GM12878 (cell line): ENCODE data around the gene PDGFD. TPM values are rescaled to one million over a fixed set of nuclear protein-coding genes. Genes with fewer than 3 reads are reported as not detected.

ENCODE experiments used
- ATAC-seq: fragments of 200-7000 bp; cut with Tn5 transposase; 3 replicates; pipeline ENCODE4 v1.9.1; 2020; ENCODE audit warnings: mild to moderate bottlenecking, moderate library complexity
- BruUV-seq: library from RNA; stranded (reverse); fragments of 400-500 nt; replicated peaks from 2 replicates; lab custom pipeline; 2021; lab: Mats Ljungman, UMichigan
- CTCF ChIA-PET: fragments of 300-600 bp; sonication (Branson Sonifier 250); formaldehyde crosslinking; extraction: SDS; loops from one replicate; lab custom pipeline; 2021; ENCODE audit warnings: inconsistent platforms; lab: Yijun Ruan, JAX
- POLR2A ChIA-PET: fragments of 350-600 bp; formaldehyde crosslinking; extraction: SDS; loops from one replicate; lab custom pipeline; 2021; ENCODE audit warnings: inconsistent platforms; lab: Charles Lee
- RAD21 ChIA-PET: fragments of 300-600 bp; sonication (Branson Sonifier 250); formaldehyde crosslinking; loops from one replicate; lab custom pipeline; 2023; ENCODE audit warnings: antibody characterized with exemption; ENCODE audit not compliant: unreplicated experiment; lab: Charles Lee
- SMC1A ChIA-PET: fragments of 300-600 bp; sonication (Branson Sonifier 250); formaldehyde crosslinking; loops from one replicate; lab custom pipeline; 2023; ENCODE audit not compliant: unreplicated experiment, uncharacterized antibody; lab: Charles Lee
- DNase-seq: peaks from one replicate; pipeline ENCODE4 v3.0.0-alpha.2; 2011; ENCODE audit warnings: low read depth, low spot score
- FAIRE-seq: peaks from 3 replicates; lab custom pipeline; 2011; peaks lifted over from hg19 to GRCh38; lab: Jason Lieb, UNC
- H2AFZ ChIP-seq: 2 replicates; pipeline ENCODE4 v1.6.0; 2011; ENCODE audit warnings: low read depth, low read length, control low read depth; ENCODE audit not compliant: control insufficient read depth
- H3K27ac ChIP-seq: 2 replicates; pipeline ENCODE4 v1.5.1; 2011; ENCODE audit warnings: control low read depth; ENCODE audit not compliant: control insufficient read depth, insufficient read depth
- H3K27me3 ChIP-seq, 2 experiments: replicated peaks in 1 of 2; 2 replicates each; pipeline versions ENCODE4 v1.6.0 to v1.6.1; 2011; ENCODE audit warnings: low read length in 1 of 2; ENCODE audit not compliant: control insufficient read depth in 2 of 2, insufficient read depth in 2 of 2
- H3K36me3 ChIP-seq, 2 experiments: 2 replicates each; pipeline ENCODE4 v1.5.1; 2011; ENCODE audit warnings: low read length in 1 of 2; ENCODE audit not compliant: control insufficient read depth in 2 of 2, insufficient read depth in 2 of 2
- H3K4me1 ChIP-seq: 2 replicates; pipeline ENCODE4 v1.6.1; 2011; ENCODE audit warnings: mild to moderate bottlenecking, low read length, moderate library complexity, mixed read lengths; ENCODE audit not compliant: control insufficient read depth, insufficient read depth
- H3K4me2 ChIP-seq: 2 replicates; pipeline ENCODE4 v1.6.0; 2011; ENCODE audit warnings: control low read depth; ENCODE audit not compliant: control insufficient read depth, insufficient read depth
- H3K4me3 ChIP-seq: fragments of 200-600 bp; sonication (generic); 2 replicates; pipeline ENCODE4 v1.5.1; 2016
- H3K79me2 ChIP-seq: 2 replicates; pipeline ENCODE4 v1.6.0; 2011; ENCODE audit warnings: low read length; ENCODE audit not compliant: control insufficient read depth, insufficient read depth
- H3K9ac ChIP-seq: 2 replicates; pipeline ENCODE4 v1.8.0; 2011; ENCODE audit warnings: low read length, control low read depth, mixed read lengths; ENCODE audit not compliant: control insufficient read depth, insufficient read depth
- H3K9me3 ChIP-seq: replicated peaks from 3 replicates; pipeline ENCODE4 v1.5.1; 2011; ENCODE audit warnings: mild to moderate bottlenecking, low read length; ENCODE audit not compliant: control insufficient read depth, insufficient read depth
- H4K20me1 ChIP-seq: 2 replicates; pipeline ENCODE4 v1.6.0; 2011; ENCODE audit not compliant: control insufficient read depth, insufficient read depth
- BHLHE40 ChIP-seq, 2 experiments: fragments of 450-650 bp in 1 of 2; IDR thresholded peaks; 2 replicates each; pipeline ENCODE4 v1.6.1; 2011 to 2017; ENCODE audit warnings: low read depth in 2 of 2, borderline replicate concordance in 1 of 2, improper control_type of control experiment in 1 of 2, low read length in 1 of 2, mild to moderate bottlenecking in 1 of 2
- BMI1 ChIP-seq: fragments of 450-650 bp; IDR thresholded peaks from 2 replicates; pipeline ENCODE4 v1.6.1; 2016; ENCODE audit warnings: mild to moderate bottlenecking, moderate library complexity, borderline replicate concordance
- CBX5 ChIP-seq: sonication (generic); IDR thresholded peaks from 2 replicates; pipeline ENCODE4 v1.6.1; 2016; ENCODE audit warnings: low read depth, moderate library complexity, mild to moderate bottlenecking, inconsistent platforms
- CREB1 ChIP-seq: IDR thresholded peaks from 2 replicates; pipeline ENCODE4 v1.6.1; 2012; ENCODE audit warnings: low read depth, mild to moderate bottlenecking, inconsistent platforms
- CREM ChIP-seq: IDR thresholded peaks from 2 replicates; pipeline ENCODE4 v1.6.1; 2014; ENCODE audit warnings: antibody characterized with exemption, low read depth
- IRF4 ChIP-seq: IDR thresholded peaks from 2 replicates; pipeline ENCODE4 v1.6.1; 2011; ENCODE audit warnings: low read depth, low read length
- MXI1 ChIP-seq: fragments of 150-350 bp; IDR thresholded peaks from 2 replicates; pipeline ENCODE4 v1.6.1; 2011; ENCODE audit warnings: low read depth, mild to moderate bottlenecking, inconsistent platforms, low read length, improper control_type of control experiment
- MYC ChIP-seq: IDR thresholded peaks from 2 replicates; pipeline ENCODE4 v1.6.1; 2011; ENCODE audit warnings: mild to moderate bottlenecking, low read length, moderate library complexity, inconsistent platforms; ENCODE audit not compliant: insufficient read depth, insufficient replicate concordance, insufficient read length, severe bottlenecking
- POLR2AphosphoS5 ChIP-seq: IDR thresholded peaks from 2 replicates; pipeline ENCODE4 v1.6.1; 2011; ENCODE audit warnings: mild to moderate bottlenecking, low read length, inconsistent platforms
- REST ChIP-seq: IDR thresholded peaks from 2 replicates; pipeline ENCODE4 v1.6.1; 2012; ENCODE audit warnings: mild to moderate bottlenecking, low read depth, low read length
- SIN3A ChIP-seq: IDR thresholded peaks from 2 replicates; pipeline ENCODE4 v1.6.1; 2012; ENCODE audit warnings: low read depth, low read length, improper control_type of control experiment
- SMC3 ChIP-seq: IDR thresholded peaks from 2 replicates; pipeline ENCODE4 v1.6.1; 2011; ENCODE audit warnings: low read length, improper control_type of control experiment, borderline replicate concordance
- WGBS: methylation state at CpG from one replicate; pipeline ENCODE4 v1.1.6; 2016; ENCODE audit warnings: low lambda C conversion rate; ENCODE audit not compliant: insufficient replicate concordance, insufficient coverage; ENCODE audit errors: missing lambda C conversion rate; 5-methylcytosine and 5-hydroxymethylcytosine counted together
- in situ Hi-C: fragments of 300-500 bp; cut with MboI; formaldehyde crosslinking; loops from 9 replicates; pipeline ENCODE4 v1.14.3; 2018; ENCODE audit warnings: mixed read lengths
- intact Hi-C: fragments of 100-400 bp; cut with micrococcal nuclease; formaldehyde crosslinking; loops from one replicate; pipeline ENCODE4 v1.14.2; 2022; ENCODE audit not compliant: unreplicated experiment
- polyA plus RNA-seq, 11 experiments: library from polyadenylated mRNA; depleted of rRNA in 4 of 11; unstranded in 6 of 11; stranded (reverse) in 5 of 11; fragments of >200 nt; fragmentation: Nextera tagmentation in 4 of 11; fragmentation: Illumina TruSeq in 1 of 11; extraction: Ambion mirVana in 4 of 11; extraction: Trizol in 1 of 11; gene quantifications; 1 replicate in 1 of 11; 2 replicates in 10 of 11; pipeline versions ENCODE4 v1.2.1 to v1.2.3, GENCODE V29; 2011 to 2016; ENCODE audit warnings: inconsistent platforms in 2 of 11, missing spikeins in 2 of 11, low read depth in 1 of 11
- total RNA-seq, 4 experiments: library from RNA; depleted of rRNA in 3 of 4; stranded (reverse); fragments of >200 nt in 3 of 4; fragmentation: Illumina TruSeq in 1 of 4; extraction: Trizol in 1 of 4; gene quantifications; 2 replicates each; pipeline versions ENCODE4 v1.2.1 to v1.2.3, GENCODE V29; 2013 to 2021

Gene PDGFD
- total and polyA plus RNA-seq, 10 of the 15 experiments (the other 5 are each of a cell fraction or from before 2014, with no cell fraction given), result 0.05 to 0.13 TPM; not detected in 8

GRCh38 chr11:103929170-103929903, 234.6 kb downstream of the PDGFD start (continued):
- TF ChIP-seq MXI1, result peak; percentile 62; the same call in 1 of the 2 replicates
- no peak for TF ChIP-seq SIN3A
- peak; percentile 92 for TF ChIP-seq IRF4
- peak; percentile 78 to 89 for TF ChIP-seq BHLHE40 (IDR thresholded peaks at IDR 0.05; ENCODE audit: borderline replicate concordance in 1 of 2, low read depth in 2 of 2, low read length in 1 of 2)
- no peak for TF ChIP-seq POLR2AphosphoS5
- peak; percentile 56 for TF ChIP-seq CREM
- peak; percentile 80; the same call in 1 of the 2 replicates for TF ChIP-seq CBX5
- no peak for TF ChIP-seq MYC
- no peak for TF ChIP-seq SMC3
- TF ChIP-seq BMI1, result 0 out of 2 replicates have a peak, but pooled peaks have one; percentile 20

GRCh38 chr11:103928802-103929161, 235.2 kb downstream of the PDGFD start:
- RAD21 ChIA-PET, result no interaction called here
- 2% methylated on average over 5 of the region's 5 CpGs for WGBS
- no peak overlapping the region for H3K9ac ChIP-seq
- 0 out of 2 replicates have a peak, but pooled peaks have one; percentile 44 for TF ChIP-seq CREB1
- TF ChIP-seq REST, result no peak
- FAIRE-seq (peak; percentile 59), DNase-seq (no peak), ATAC-seq (peak; percentile 23)
- no peaks in the 10 kb centered on the region for H3K36me3 ChIP-seq
- BruUV-seq, result no TSS peak
- CTCF ChIA-PET, result interaction anchor here (1.0 to 1.1 kb wide), 2 partner anchors 245 to 246 kb away, joined by 3 read pairs; no protein-coding TSS in a partner anchor
- SMC1A ChIA-PET, result interaction anchor here (1.3 to 1.6 kb wide), 4 partner anchors 35 to 236 kb away, joined by 3 to 5 read pairs (median 4); partner anchors contain the start of gene PDGFD
- H3K27me3 ChIP-seq, result no peaks in the 10 kb centered on the region
- peak overlapping the region; percentile 21; the same call in 1 of the 2 replicates for H2AFZ ChIP-seq
- peak overlapping the region; percentile 31; the same call in 1 of the 2 replicates for H3K4me3 ChIP-seq
- peak overlapping the region; percentile 23 for H3K27ac ChIP-seq
- intact Hi-C loops, result loop anchor here (1.0 to 10.0 kb wide), 4 partner anchors 31 to 404 kb away; no protein-coding TSS in a partner anchor
- in situ Hi-C loops, result no loop called here
- POLR2A ChIA-PET, result no interaction called here
- no peaks in the 10 kb centered on the region for H3K9me3 ChIP-seq
- no peaks in the 10 kb centered on the region for H3K79me2 ChIP-seq
- H4K20me1 ChIP-seq, result no peaks in the 10 kb centered on the region
- peak overlapping the region; percentile 23 for H3K4me2 ChIP-seq
- H3K4me1 ChIP-seq, result peaks cover 23% of the 10 kb centered on the region
